WTC11 (cell line): ENCODE data around the gene PTPRN.

ENCODE experiments used
- CREB1 ChIP-seq: sonication (generic); formaldehyde crosslinking; IDR thresholded peaks from 2 replicates; pipeline ENCODE4 v1.8.0; 2023; ENCODE audit warnings: mild to moderate bottlenecking, missing genetic modification reagents
- CREM ChIP-seq: sonication (generic); formaldehyde crosslinking; IDR thresholded peaks from 2 replicates; pipeline ENCODE4 v1.8.1; 2022; ENCODE audit warnings: mild to moderate bottlenecking, missing genetic modification reagents, moderate library complexity
- CTCF ChIP-seq: fragments of 200-600 bp; IDR thresholded peaks from 2 replicates; pipeline ENCODE4 v1.8.0; 2022; ENCODE audit warnings: antibody characterized with exemption
- IRF1 ChIP-seq: sonication (generic); formaldehyde crosslinking; IDR thresholded peaks from 2 replicates; pipeline ENCODE4 v1.8.0; 2023; ENCODE audit warnings: missing genetic modification reagents
- IRF2 ChIP-seq: sonication (generic); formaldehyde crosslinking; IDR thresholded peaks from 2 replicates; pipeline ENCODE4 v1.8.0; 2022; ENCODE audit warnings: low read depth, missing genetic modification reagents, borderline replicate concordance
- JUN ChIP-seq: sonication (generic); formaldehyde crosslinking; IDR thresholded peaks from 2 replicates; pipeline ENCODE4 v1.8.0; 2023; ENCODE audit warnings: mild to moderate bottlenecking, missing genetic modification reagents
- NR2C2 ChIP-seq: sonication (generic); formaldehyde crosslinking; IDR thresholded peaks from 2 replicates; pipeline ENCODE4 v1.8.0; 2022; ENCODE audit warnings: mild to moderate bottlenecking, missing genetic modification reagents
- SMAD3 ChIP-seq: sonication (generic); formaldehyde crosslinking; IDR thresholded peaks from 2 replicates; pipeline ENCODE4 v1.8.0; 2022; ENCODE audit warnings: missing genetic modification reagents, mild to moderate bottlenecking, borderline replicate concordance
- ZNF121 ChIP-seq: sonication (generic); formaldehyde crosslinking; IDR thresholded peaks from 2 replicates; pipeline ENCODE4 v1.8.0; 2023; ENCODE audit warnings: missing genetic modification reagents
- ZNF232 ChIP-seq: sonication (generic); formaldehyde crosslinking; IDR thresholded peaks from 2 replicates; pipeline ENCODE4 v1.8.0; 2022; ENCODE audit warnings: mild to moderate bottlenecking, missing genetic modification reagents
- TF ChIP-seq, protein P1 (sequence below): sonication (generic); formaldehyde crosslinking; IDR thresholded peaks from 2 replicates; pipeline ENCODE4 v1.8.0; 2022; ENCODE audit warnings: mild to moderate bottlenecking, missing genetic modification reagents
- TF ChIP-seq, protein P2 (sequence below): fragments of 250-450 bp; sonication (Bioruptor Pico); IDR thresholded peaks from 2 replicates; pipeline ENCODE4 v1.9.0; 2021; ENCODE audit warnings: mild to moderate bottlenecking

GRCh38 chr2:219272356-219272755, 36.8 kb downstream of the PTPRN start:
- TF ChIP-seq CTCF (no peak), ZNF121 (CRISPR knock-in tag) (no peak), CREM (CRISPR knock-in tag) (no peak), JUN (CRISPR knock-in tag) (no peak), ZNF232 (no peak), IRF1 (CRISPR knock-in tag) (no peak), IRF2 (no peak), NR2C2 (CRISPR knock-in tag) (no peak), CREB1 (no peak), SMAD3 (CRISPR knock-in tag) (no peak)
- TF ChIP-seq, protein P1, sequence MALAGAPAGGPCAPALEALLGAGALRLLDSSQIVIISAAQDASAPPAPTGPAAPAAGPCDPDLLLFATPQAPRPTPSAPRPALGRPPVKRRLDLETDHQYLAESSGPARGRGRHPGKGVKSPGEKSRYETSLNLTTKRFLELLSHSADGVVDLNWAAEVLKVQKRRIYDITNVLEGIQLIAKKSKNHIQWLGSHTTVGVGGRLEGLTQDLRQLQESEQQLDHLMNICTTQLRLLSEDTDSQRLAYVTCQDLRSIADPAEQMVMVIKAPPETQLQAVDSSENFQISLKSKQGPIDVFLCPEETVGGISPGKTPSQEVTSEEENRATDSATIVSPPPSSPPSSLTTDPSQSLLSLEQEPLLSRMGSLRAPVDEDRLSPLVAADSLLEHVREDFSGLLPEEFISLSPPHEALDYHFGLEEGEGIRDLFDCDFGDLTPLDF (CRISPR knock-in tag), result no peak
- TF ChIP-seq, protein P2, sequence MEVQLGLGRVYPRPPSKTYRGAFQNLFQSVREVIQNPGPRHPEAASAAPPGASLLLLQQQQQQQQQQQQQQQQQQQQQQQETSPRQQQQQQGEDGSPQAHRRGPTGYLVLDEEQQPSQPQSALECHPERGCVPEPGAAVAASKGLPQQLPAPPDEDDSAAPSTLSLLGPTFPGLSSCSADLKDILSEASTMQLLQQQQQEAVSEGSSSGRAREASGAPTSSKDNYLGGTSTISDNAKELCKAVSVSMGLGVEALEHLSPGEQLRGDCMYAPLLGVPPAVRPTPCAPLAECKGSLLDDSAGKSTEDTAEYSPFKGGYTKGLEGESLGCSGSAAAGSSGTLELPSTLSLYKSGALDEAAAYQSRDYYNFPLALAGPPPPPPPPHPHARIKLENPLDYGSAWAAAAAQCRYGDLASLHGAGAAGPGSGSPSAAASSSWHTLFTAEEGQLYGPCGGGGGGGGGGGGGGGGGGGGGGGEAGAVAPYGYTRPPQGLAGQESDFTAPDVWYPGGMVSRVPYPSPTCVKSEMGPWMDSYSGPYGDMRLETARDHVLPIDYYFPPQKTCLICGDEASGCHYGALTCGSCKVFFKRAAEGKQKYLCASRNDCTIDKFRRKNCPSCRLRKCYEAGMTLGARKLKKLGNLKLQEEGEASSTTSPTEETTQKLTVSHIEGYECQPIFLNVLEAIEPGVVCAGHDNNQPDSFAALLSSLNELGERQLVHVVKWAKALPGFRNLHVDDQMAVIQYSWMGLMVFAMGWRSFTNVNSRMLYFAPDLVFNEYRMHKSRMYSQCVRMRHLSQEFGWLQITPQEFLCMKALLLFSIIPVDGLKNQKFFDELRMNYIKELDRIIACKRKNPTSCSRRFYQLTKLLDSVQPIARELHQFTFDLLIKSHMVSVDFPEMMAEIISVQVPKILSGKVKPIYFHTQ (CRISPR knock-in tag), result no peak
